HepG2 (cell line): ENCODE results near the gene COQ10B. TPM values are rescaled to one million over a fixed set of nuclear protein-coding genes. Genes with fewer than 3 reads are reported as not detected.

Experiments used
- CBX2 ChIP-seq, 2 experiments: fragments of 200-600 bp in 1 of 2; sonication (generic); formaldehyde crosslinking in 1 of 2; IDR thresholded peaks; 2 replicates each; pipeline versions ENCODE4 v1.7.0 to v1.8.1; 2018 to 2022; ENCODE audit warnings: low read depth in 2 of 2, low read length in 1 of 2, mild to moderate bottlenecking in 1 of 2, missing genetic modification reagents in 1 of 2
- FOXA3 ChIP-seq: IDR thresholded peaks from 2 replicates; pipeline ENCODE4 v1.6.1; 2016; ENCODE audit warnings: missing genetic modification reagents, missing compliant biosample characterization
- GMEB1 ChIP-seq: sonication (generic); formaldehyde crosslinking; IDR thresholded peaks from 2 replicates; pipeline ENCODE4 v1.5.1; 2020; ENCODE audit warnings: missing genetic modification reagents, mild to moderate bottlenecking, borderline replicate concordance
- HMG20B ChIP-seq: conservative IDR thresholded peaks from 2 replicates; pipeline ENCODE4 v1.6.1; 2016; ENCODE audit warnings: missing genetic modification reagents, missing compliant biosample characterization
- KDM4B ChIP-seq: sonication (generic); formaldehyde crosslinking; IDR thresholded peaks from 2 replicates; pipeline ENCODE4 v1.4.0; 2020; ENCODE audit warnings: missing genetic modification reagents
- KDM6A ChIP-seq: IDR thresholded peaks from 2 replicates; pipeline ENCODE4 v1.6.1; 2016; ENCODE audit warnings: low read depth
- MBNL3 ChIP-seq: fragments of 250-450 bp; sonication (Bioruptor Pico); conservative IDR thresholded peaks from 2 replicates; pipeline ENCODE4 v1.8.0; 2022; ENCODE audit warnings: mild to moderate bottlenecking, inconsistent platforms
- NCOR1 ChIP-seq: fragments of 200-600 bp; sonication (generic); IDR thresholded peaks from 2 replicates; pipeline ENCODE4 v1.7.0; 2017; ENCODE audit warnings: antibody characterized with exemption, low read length, borderline replicate concordance
- PBX2 ChIP-seq: IDR thresholded peaks from 2 replicates; pipeline ENCODE4 v1.6.1; 2016; ENCODE audit warnings: control low read depth
- POLR2AphosphoS2 ChIP-seq: IDR thresholded peaks from 2 replicates; pipeline ENCODE4 v1.6.1; 2011; ENCODE audit warnings: low read depth, low read length, improper control_type of control experiment
- SIX4 ChIP-seq: sonication (generic); formaldehyde crosslinking; IDR thresholded peaks from 2 replicates; pipeline ENCODE4 v1.4.0; 2020; ENCODE audit warnings: missing genetic modification reagents
- SRSF1 ChIP-seq: fragments of 200-400 bp; formaldehyde crosslinking; optimal IDR thresholded peaks from 2 replicates; pipeline ENCODE3; 2017; ENCODE audit warnings: mild to moderate bottlenecking, low read depth, low read length, moderate library complexity
- SRSF9 ChIP-seq: fragments of 200-400 bp; formaldehyde crosslinking; IDR thresholded peaks from 2 replicates; pipeline ENCODE4 v1.6.1; 2018; ENCODE audit warnings: borderline replicate concordance, mild to moderate bottlenecking, low read depth, low read length; ENCODE audit not compliant: insufficient read depth, poor library complexity, severe bottlenecking
- TBX3 ChIP-seq: fragments of 450-650 bp; IDR thresholded peaks from 2 replicates; pipeline ENCODE4 v1.6.1; 2017; ENCODE audit warnings: antibody characterized with exemption, mild to moderate bottlenecking, inconsistent platforms, borderline replicate concordance
- ZBTB3 ChIP-seq: sonication (generic); formaldehyde crosslinking; IDR thresholded peaks from 2 replicates; pipeline ENCODE4 v1.4.0; 2020; ENCODE audit warnings: low read depth, mild to moderate bottlenecking, moderate library complexity, missing genetic modification reagents, borderline replicate concordance
- ZNF12 ChIP-seq: sonication (generic); formaldehyde crosslinking; IDR thresholded peaks from 2 replicates; pipeline ENCODE4 v1.5.0; 2020; ENCODE audit warnings: missing genetic modification reagents
- ZNF121 ChIP-seq: sonication (generic); formaldehyde crosslinking; IDR thresholded peaks from 2 replicates; pipeline ENCODE4 v1.5.0; 2020; ENCODE audit warnings: mild to moderate bottlenecking, missing genetic modification reagents
- ZNF180 ChIP-seq: sonication (generic); formaldehyde crosslinking; IDR thresholded peaks from 2 replicates; pipeline ENCODE4 v1.4.0; 2020; ENCODE audit warnings: low read depth, missing genetic modification reagents, borderline replicate concordance
- ZNF264 ChIP-seq: sonication (generic); formaldehyde crosslinking; IDR thresholded peaks from 2 replicates; pipeline ENCODE4 v1.4.0; 2020; ENCODE audit warnings: missing genetic modification reagents
- ZNF510 ChIP-seq: sonication (generic); formaldehyde crosslinking; IDR thresholded peaks from 2 replicates; pipeline ENCODE4 v1.4.0; 2020; ENCODE audit warnings: low read depth, mild to moderate bottlenecking, missing genetic modification reagents
- ZNF792 ChIP-seq: IDR thresholded peaks from 2 replicates; pipeline ENCODE4 v1.6.1; 2016
- ZZZ3 ChIP-seq: sonication (generic); formaldehyde crosslinking; IDR thresholded peaks from 2 replicates; pipeline ENCODE4 v1.4.0; 2020; ENCODE audit warnings: missing genetic modification reagents, mild to moderate bottlenecking, borderline replicate concordance
- polyA plus RNA-seq, 8 experiments: library from polyadenylated mRNA; depleted of rRNA in 3 of 8; stranded (reverse) in 7 of 8; unstranded in 1 of 8; fragments of >200 nt; fragmentation: Illumina TruSeq in 4 of 8; extraction: Trizol in 4 of 8; gene quantifications; 2 replicates each; pipeline versions ENCODE4 v1.2.1 to v1.2.3, GENCODE V29; 2011 to 2016; ENCODE audit warnings: low read depth in 4 of 8, missing spikeins in 1 of 8, mixed read lengths in 1 of 8; ENCODE audit not compliant: insufficient read depth in 1 of 8
- total RNA-seq, 5 experiments: library from RNA; depleted of rRNA; stranded (reverse); fragments of >200 nt; fragmentation: Illumina TruSeq; extraction: Trizol; gene quantifications; 2 replicates each; pipeline ENCODE4 v1.2.3, GENCODE V29; 2016; ENCODE audit warnings: low read depth in 1 of 5
- TF ChIP-seq, protein P1 (sequence below): sonication (generic); formaldehyde crosslinking; IDR thresholded peaks from 2 replicates; pipeline ENCODE4 v1.4.0; 2020; ENCODE audit warnings: missing genetic modification reagents, borderline replicate concordance
- TF ChIP-seq, protein P2 (sequence below): sonication (generic); formaldehyde crosslinking; IDR thresholded peaks from 2 replicates; pipeline ENCODE4 v1.5.1; 2020; ENCODE audit warnings: mild to moderate bottlenecking, moderate library complexity, missing genetic modification reagents
- TF ChIP-seq, protein P3 (sequence below): sonication (generic); formaldehyde crosslinking; IDR thresholded peaks from 2 replicates; pipeline ENCODE4 v1.8.1; 2022; ENCODE audit warnings: mild to moderate bottlenecking, missing genetic modification reagents

Gene COQ10B
- total and polyA plus RNA-seq, 2 of the 13 experiments (the other 11 are each of a cell fraction or from before 2014, with no cell fraction given) = 4.6 to 34.9 TPM

GRCh38 chr2:197452754-197453122 is 614 bp upstream of the COQ10B start (continued):
- TF ChIP-seq PBX2 (no peak), SIX4 (CRISPR knock-in tag) (no peak), ZNF12 (CRISPR knock-in tag) (no peak), MBNL3 (CRISPR knock-in tag) (no peak), ZNF792 (CRISPR knock-in tag) (no peak), GMEB1 (CRISPR knock-in tag) (no peak), SRSF9 (no peak), HMG20B (CRISPR knock-in tag) (no peak), TBX3 (peak; percentile 62; the same call in 1 of the 2 replicates), ZNF180 (no peak), KDM4B (peak; percentile 56; the same call in 1 of the 2 replicates), POLR2AphosphoS2 (no peak), ZNF121 (CRISPR knock-in tag) (peak; percentile 33; the same call in 1 of the 2 replicates), KDM6A (CRISPR knock-in tag) (no peak), SRSF1 (no peak), ZNF264 (no peak), NCOR1 (no peak), ZNF510 (CRISPR knock-in tag) (no peak), ZZZ3 (no peak), FOXA3 (CRISPR knock-in tag) (no peak), ZBTB3 (CRISPR knock-in tag) (peak; percentile 23; the same call in 1 of the 2 replicates), CBX2 (IDR thresholded peaks at IDR 0.05; ENCODE audit: low read depth, low read length) (no peak), CBX2 (CRISPR knock-in tag; IDR thresholded peaks at IDR 0.05; ENCODE audit: low read depth) (no peak)
- TF ChIP-seq, protein P1, sequence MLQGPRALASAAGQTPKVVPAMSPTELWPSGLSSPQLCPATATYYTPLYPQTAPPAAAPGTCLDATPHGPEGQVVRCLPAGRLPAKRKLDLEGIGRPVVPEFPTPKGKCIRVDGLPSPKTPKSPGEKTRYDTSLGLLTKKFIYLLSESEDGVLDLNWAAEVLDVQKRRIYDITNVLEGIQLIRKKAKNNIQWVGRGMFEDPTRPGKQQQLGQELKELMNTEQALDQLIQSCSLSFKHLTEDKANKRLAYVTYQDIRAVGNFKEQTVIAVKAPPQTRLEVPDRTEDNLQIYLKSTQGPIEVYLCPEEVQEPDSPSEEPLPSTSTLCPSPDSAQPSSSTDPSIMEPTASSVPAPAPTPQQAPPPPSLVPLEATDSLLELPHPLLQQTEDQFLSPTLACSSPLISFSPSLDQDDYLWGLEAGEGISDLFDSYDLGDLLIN = no peak
- TF ChIP-seq, protein P2, sequence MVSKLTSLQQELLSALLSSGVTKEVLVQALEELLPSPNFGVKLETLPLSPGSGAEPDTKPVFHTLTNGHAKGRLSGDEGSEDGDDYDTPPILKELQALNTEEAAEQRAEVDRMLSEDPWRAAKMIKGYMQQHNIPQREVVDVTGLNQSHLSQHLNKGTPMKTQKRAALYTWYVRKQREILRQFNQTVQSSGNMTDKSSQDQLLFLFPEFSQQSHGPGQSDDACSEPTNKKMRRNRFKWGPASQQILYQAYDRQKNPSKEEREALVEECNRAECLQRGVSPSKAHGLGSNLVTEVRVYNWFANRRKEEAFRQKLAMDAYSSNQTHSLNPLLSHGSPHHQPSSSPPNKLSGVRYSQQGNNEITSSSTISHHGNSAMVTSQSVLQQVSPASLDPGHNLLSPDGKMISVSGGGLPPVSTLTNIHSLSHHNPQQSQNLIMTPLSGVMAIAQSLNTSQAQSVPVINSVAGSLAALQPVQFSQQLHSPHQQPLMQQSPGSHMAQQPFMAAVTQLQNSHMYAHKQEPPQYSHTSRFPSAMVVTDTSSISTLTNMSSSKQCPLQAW (CRISPR knock-in tag) = no peak; the same call in 1 of the 2 replicates
- TF ChIP-seq, protein P3, sequence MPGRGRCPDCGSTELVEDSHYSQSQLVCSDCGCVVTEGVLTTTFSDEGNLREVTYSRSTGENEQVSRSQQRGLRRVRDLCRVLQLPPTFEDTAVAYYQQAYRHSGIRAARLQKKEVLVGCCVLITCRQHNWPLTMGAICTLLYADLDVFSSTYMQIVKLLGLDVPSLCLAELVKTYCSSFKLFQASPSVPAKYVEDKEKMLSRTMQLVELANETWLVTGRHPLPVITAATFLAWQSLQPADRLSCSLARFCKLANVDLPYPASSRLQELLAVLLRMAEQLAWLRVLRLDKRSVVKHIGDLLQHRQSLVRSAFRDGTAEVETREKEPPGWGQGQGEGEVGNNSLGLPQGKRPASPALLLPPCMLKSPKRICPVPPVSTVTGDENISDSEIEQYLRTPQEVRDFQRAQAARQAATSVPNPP (CRISPR knock-in tag) = 0 out of 2 replicates have a peak, but pooled peaks have one; percentile 16
